ENCODE measurements around the gene ARIH2. TPM values are rescaled to one million over a fixed set of nuclear protein-coding genes. Genes with fewer than 3 reads are reported as not detected.

ARIH2 gene
- polyA plus RNA-seq, 3 donors from 2014 or later: 171 to 224 (median 177) TPM

Other genes with a start within 250 kb of the ARIH2 start
- 1 to 10 TPM; 4.8 to 8.7 (median 5.6) TPM for gene NCKIPSD, start 232.9 kb upstream of the ARIH2 start, polyA plus RNA-seq
- 10 to 100 TPM; 55.5 to 82.3 (median 63.7) TPM for gene IP6K2, start 201.6 kb upstream of the ARIH2 start, polyA plus RNA-seq
- 10 to 100 TPM; 16.0 to 21.4 (median 17.9) TPM for gene PRKAR2A, start 71.0 kb upstream of the ARIH2 start, polyA plus RNA-seq
- gene SLC25A20, start 20.0 kb upstream of the ARIH2 start, polyA plus RNA-seq: 100 to 1,000 TPM in 2 of 3 donors, 10 to 100 TPM in 1; 100.0 to 254 (median 100) TPM
- gene P4HTM, start 71.4 kb downstream of the ARIH2 start, polyA plus RNA-seq: 10 to 100 TPM; 16.8 to 26.8 (median 24.9) TPM
- 100 to 1,000 TPM in 1 of 3 donors, 10 to 100 TPM in 2; 56.8 to 114 (median 70.6) TPM for gene WDR6, start 88.5 kb downstream of the ARIH2 start, polyA plus RNA-seq
- gene DALRD3, start 99.7 kb downstream of the ARIH2 start, polyA plus RNA-seq: 10 to 100 TPM; 17.1 to 26.9 (median 21.8) TPM
- 100 to 1,000 TPM; 118 to 204 (median 142) TPM for gene NDUFAF3, start 103.3 kb downstream of the ARIH2 start, polyA plus RNA-seq
- gene IMPDH2, start 110.6 kb downstream of the ARIH2 start, polyA plus RNA-seq: 10 to 100 TPM; 44.8 to 52.6 (median 52.0) TPM
- 10 to 100 TPM in 2 of 3 donors, 1 to 10 TPM in 1; 9.7 to 29.3 (median 15.1) TPM for gene QRICH1, start 175.2 kb downstream of the ARIH2 start, polyA plus RNA-seq
- gene QARS1, start 185.9 kb downstream of the ARIH2 start, polyA plus RNA-seq: 100 to 1,000 TPM in 1 of 3 donors, 10 to 100 TPM in 2; 94.8 to 104 (median 98.5) TPM
- 10 to 100 TPM; 19.3 to 43.7 (median 38.3) TPM for gene USP19, start 202.0 kb downstream of the ARIH2 start, polyA plus RNA-seq
- gene LAMB2, start 214.2 kb downstream of the ARIH2 start, polyA plus RNA-seq: not detected
- 1 to 10 TPM; 1.1 to 2.0 (median 1.7) TPM for gene CCDC71, start 247.5 kb downstream of the ARIH2 start, polyA plus RNA-seq

All from immature natural killer cell (primary cell).